ENCODE measurements around the gene BCAR1. TPM values are rescaled to one million over a fixed set of nuclear protein-coding genes. Genes with fewer than 3 reads are reported as not detected.
"Not testable (repeated sequence)": the region's sequence is repeated elsewhere in the genome, so short reads cannot be mapped to it uniquely, and the experiment has no call there.

BCAR1 gene
- polyA plus RNA-seq, 12 donors: 36.4 to 86.5 (median 42.8) TPM; not detected in 1

GRCh38 chr16:75206749-75207451 lies 44.5 kb downstream of the BCAR1 start, which contains the start of gene CTRB2:
TSS of gene CTRB2 (minus strand) at chr16:75207161. CDS start at chr16:75207141, 20 bp downstream.
- DNase-seq: no peak

GRCh38 chr16:75205961-75206748 lies 45.3 kb downstream of the BCAR1 start:
- DNase-seq: not testable (repeated sequence)

GRCh38 chr16:75205438-75205837 lies 46.0 kb downstream of the BCAR1 start:
- not testable (repeated sequence) for DNase-seq

- DNase-seq: not testable (repeated sequence)
These were observed 46.5 kb downstream of the BCAR1 start for GRCh38 chr16:75204905-75205304.

GRCh38 chr16:75204410-75204758 lies 47.0 kb downstream of the BCAR1 start:
- DNase-seq: no peak

GRCh38 chr16:75203667-75204409 lies 47.6 kb downstream of the BCAR1 start:
- DNase-seq: no peak

GRCh38 chr16:75203096-75203495 lies 48.3 kb downstream of the BCAR1 start:
- DNase-seq: no peak

GRCh38 chr16:75202069-75202590 lies 49.3 kb downstream of the BCAR1 start:
- no peak for DNase-seq

- DNase-seq: no peak
These were observed 53.3 kb downstream of the BCAR1 start for GRCh38 chr16:75198135-75198600.

GRCh38 chr16:75197522-75198134 lies 53.8 kb downstream of the BCAR1 start:
- DNase-seq: no peak

- DNase-seq: no peak
These were observed 54.6 kb downstream of the BCAR1 start for GRCh38 chr16:75196836-75197235.

- no peak for DNase-seq
These were observed 55.3 kb downstream of the BCAR1 start for GRCh38 chr16:75195811-75196790.

- no peak for DNase-seq
These were observed 57.5 kb downstream of the BCAR1 start for GRCh38 chr16:75193730-75194444.

GRCh38 chr16:75193265-75193650 lies 58.2 kb downstream of the BCAR1 start:
- DNase-seq: no peak

- no peak for DNase-seq
These were observed 58.7 kb downstream of the BCAR1 start for GRCh38 chr16:75192606-75193264.

GRCh38 chr16:75189638-75190245 lies 61.7 kb downstream of the BCAR1 start:
- no peak for DNase-seq

- no peak for DNase-seq
These were observed 62.5 kb downstream of the BCAR1 start for GRCh38 chr16:75188832-75189477.

GRCh38 chr16:75181630-75182029 lies 69.8 kb downstream of the BCAR1 start:
- DNase-seq: no peak
